ENCODE results near the gene ARHGEF12.

ARHGEF12 gene, protein sequence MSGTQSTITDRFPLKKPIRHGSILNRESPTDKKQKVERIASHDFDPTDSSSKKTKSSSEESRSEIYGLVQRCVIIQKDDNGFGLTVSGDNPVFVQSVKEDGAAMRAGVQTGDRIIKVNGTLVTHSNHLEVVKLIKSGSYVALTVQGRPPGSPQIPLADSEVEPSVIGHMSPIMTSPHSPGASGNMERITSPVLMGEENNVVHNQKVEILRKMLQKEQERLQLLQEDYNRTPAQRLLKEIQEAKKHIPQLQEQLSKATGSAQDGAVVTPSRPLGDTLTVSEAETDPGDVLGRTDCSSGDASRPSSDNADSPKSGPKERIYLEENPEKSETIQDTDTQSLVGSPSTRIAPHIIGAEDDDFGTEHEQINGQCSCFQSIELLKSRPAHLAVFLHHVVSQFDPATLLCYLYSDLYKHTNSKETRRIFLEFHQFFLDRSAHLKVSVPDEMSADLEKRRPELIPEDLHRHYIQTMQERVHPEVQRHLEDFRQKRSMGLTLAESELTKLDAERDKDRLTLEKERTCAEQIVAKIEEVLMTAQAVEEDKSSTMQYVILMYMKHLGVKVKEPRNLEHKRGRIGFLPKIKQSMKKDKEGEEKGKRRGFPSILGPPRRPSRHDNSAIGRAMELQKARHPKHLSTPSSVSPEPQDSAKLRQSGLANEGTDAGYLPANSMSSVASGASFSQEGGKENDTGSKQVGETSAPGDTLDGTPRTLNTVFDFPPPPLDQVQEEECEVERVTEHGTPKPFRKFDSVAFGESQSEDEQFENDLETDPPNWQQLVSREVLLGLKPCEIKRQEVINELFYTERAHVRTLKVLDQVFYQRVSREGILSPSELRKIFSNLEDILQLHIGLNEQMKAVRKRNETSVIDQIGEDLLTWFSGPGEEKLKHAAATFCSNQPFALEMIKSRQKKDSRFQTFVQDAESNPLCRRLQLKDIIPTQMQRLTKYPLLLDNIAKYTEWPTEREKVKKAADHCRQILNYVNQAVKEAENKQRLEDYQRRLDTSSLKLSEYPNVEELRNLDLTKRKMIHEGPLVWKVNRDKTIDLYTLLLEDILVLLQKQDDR (N-terminal part only)

DNA sequence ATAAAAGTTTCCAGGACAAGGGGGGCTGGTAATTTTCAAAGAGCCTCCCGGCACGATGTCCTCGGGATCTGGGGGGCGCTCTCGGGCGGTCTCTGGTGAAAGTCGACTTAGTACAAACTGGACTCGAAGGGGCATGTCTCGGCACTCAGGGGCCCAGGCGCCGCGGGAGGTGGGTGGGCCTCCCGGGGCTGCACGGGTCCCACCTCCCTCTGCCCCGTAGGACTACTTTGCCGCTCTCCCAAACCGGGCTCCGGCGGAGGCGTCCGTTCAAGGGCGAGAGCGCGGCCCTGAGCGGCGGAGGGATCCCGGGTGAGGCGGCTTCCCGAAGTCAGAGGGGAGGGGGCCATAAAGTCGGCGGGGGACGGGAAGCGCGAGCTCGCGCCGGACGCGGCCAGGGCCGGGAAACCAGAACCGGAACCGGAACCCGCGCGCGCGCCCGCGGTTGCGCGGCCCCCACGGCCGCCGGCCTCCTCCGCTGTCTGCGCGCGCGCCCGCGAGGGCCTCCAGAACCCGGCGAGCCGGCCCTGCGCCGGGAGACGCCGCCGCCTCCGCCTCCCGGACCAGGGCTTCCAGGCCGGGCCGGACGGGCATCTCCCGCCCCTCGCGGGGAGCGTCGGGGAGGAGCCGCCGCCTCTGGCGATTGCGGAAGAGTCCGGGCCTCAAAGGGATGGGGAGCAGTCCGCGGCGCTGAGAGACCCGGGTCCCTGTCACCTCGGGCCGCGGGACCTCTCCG, at the start of gene ARHGEF12:
Gene ARHGEF12, plus strand, starts transcription at position 506 of the 733 bp plus-strand sequence. CDS start 831 bp downstream, outside the sequence.
- Histone ChIP-seq H3K4me1 (ENCODE audit: insufficient read depth, low read length) (peaks cover 19% of the 10 kb centered on the region), H3K9me3 (ENCODE audit: low read length) (no peaks in the 10 kb centered on the region), H3K27me3 (ENCODE audit: control insufficient read depth in 1 of 2, insufficient read depth in 2 of 2, low read length in 2 of 2) (no peaks in the 10 kb centered on the region), H3K27ac (ENCODE audit: low read depth, low read length) (peak within 1 kb of the TSS; percentile 89), H3K9ac (ENCODE audit: low read length) (peak within 1 kb of the TSS; percentile 94), H3K36me3 (ENCODE audit: insufficient read depth, low read length) (no peaks in the 10 kb centered on the region), H3K4me3 (ENCODE audit: low read depth in 1 of 2, low read length in 2 of 2) (peak within 1 kb of the TSS; percentile 64 to 97)

DNA sequence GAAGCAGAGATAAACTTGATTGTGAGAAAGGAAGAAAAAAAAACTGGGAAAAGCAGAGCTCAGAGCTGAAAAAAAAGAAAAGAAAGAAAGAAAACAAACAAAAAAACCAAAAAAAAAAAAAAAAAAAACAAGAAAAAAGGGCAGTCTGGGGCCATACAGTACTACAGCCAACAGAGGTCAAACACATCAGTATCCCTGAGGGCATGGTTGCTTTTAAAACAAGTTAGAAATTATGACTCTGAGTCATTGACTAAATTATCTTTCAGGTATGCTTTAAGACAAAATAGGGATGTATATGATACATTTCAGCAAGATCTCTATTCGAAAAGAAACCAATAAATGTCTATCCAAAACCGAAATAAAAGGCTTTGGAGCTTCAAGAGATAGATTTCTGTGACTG, 48.2 kb upstream of the ARHGEF12 start:
- no peaks in the 10 kb centered on the region for H3K36me3 ChIP-seq (ENCODE audit: insufficient read depth, low read length)
- no peak overlapping the region for H3K4me3 ChIP-seq (ENCODE audit: low read depth in 1 of 2, low read length in 2 of 2)
- H3K4me1 ChIP-seq (ENCODE audit: insufficient read depth, low read length), result no peaks in the 10 kb centered on the region
- H3K9me3 ChIP-seq (ENCODE audit: low read length), result no peaks in the 10 kb centered on the region
- no peak overlapping the region for H3K27ac ChIP-seq (ENCODE audit: low read depth, low read length)
- peaks cover 5 to 10% of the 10 kb centered on the region in 2 donors for H3K27me3 ChIP-seq (ENCODE audit: control insufficient read depth in 1 of 2, insufficient read depth in 2 of 2, low read length in 2 of 2)
- H3K9ac ChIP-seq (ENCODE audit: low read length), result no peak overlapping the region

DNA sequence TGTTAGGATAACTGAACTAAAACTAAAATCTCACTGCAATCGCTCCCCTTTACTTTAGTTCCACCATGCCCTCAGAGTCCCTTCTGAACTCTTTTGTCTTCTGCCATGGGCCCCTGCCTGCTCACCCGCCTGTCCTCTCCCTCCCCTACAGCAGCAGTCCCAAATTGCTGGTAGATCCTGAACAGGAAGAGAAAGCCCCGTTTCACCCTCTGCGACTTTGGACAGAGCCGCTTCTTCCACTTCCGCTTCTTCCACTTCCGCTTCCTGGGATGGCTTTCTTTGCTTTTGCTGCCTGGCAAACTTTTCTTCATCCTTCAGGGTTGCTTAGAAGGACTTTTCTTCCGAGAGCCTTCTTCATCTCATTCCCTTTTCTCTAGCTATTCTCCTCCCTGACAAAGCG, 46.8 kb upstream of the ARHGEF12 start:
- Histone ChIP-seq H3K27me3 (ENCODE audit: control insufficient read depth in 1 of 2, insufficient read depth in 2 of 2, low read length in 2 of 2) (peaks cover 5 to 12% of the 10 kb centered on the region in 2 donors), H3K27ac (ENCODE audit: low read depth, low read length) (no peak overlapping the region), H3K9ac (ENCODE audit: low read length) (no peak overlapping the region)

DNA sequence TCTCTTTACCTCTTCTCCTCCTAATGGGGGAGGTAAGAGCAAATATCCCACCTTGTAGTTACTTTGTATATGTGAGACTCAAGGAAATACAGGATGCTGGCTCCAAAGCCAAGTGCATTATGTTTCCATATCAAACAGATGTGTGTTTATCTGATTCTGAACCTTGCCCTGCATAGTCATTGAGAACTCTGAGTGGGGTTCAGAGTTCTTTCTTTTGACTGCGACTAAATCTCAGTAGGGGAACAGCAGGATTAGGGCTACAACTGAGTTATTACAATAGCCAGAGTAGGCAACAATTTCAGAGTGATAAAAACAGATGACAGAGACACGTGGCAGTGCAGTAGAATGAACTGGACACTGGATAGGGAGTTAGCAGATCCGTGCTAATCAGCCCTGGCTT, 45.3 kb upstream of the ARHGEF12 start:
- Histone ChIP-seq H3K4me3 (ENCODE audit: low read depth in 1 of 2, low read length in 2 of 2) (no peak overlapping the region), H3K27ac (ENCODE audit: low read depth, low read length) (no peak overlapping the region), H3K9ac (ENCODE audit: low read length) (no peak overlapping the region), H3K9me3 (ENCODE audit: low read length) (no peaks in the 10 kb centered on the region), H3K4me1 (ENCODE audit: insufficient read depth, low read length) (no peaks in the 10 kb centered on the region), H3K36me3 (ENCODE audit: insufficient read depth, low read length) (no peaks in the 10 kb centered on the region), H3K27me3 (ENCODE audit: control insufficient read depth in 1 of 2, insufficient read depth in 2 of 2, low read length in 2 of 2) (peaks cover 5 to 12% of the 10 kb centered on the region in 2 donors)

More for the DNA sequence above, 46.8 kb upstream of the ARHGEF12 start:
- Histone ChIP-seq H3K4me1 (ENCODE audit: insufficient read depth, low read length) (no peaks in the 10 kb centered on the region), H3K4me3 (ENCODE audit: low read depth in 1 of 2, low read length in 2 of 2) (no peak overlapping the region), H3K9me3 (ENCODE audit: low read length) (no peaks in the 10 kb centered on the region), H3K36me3 (ENCODE audit: insufficient read depth, low read length) (no peaks in the 10 kb centered on the region)

DNA sequence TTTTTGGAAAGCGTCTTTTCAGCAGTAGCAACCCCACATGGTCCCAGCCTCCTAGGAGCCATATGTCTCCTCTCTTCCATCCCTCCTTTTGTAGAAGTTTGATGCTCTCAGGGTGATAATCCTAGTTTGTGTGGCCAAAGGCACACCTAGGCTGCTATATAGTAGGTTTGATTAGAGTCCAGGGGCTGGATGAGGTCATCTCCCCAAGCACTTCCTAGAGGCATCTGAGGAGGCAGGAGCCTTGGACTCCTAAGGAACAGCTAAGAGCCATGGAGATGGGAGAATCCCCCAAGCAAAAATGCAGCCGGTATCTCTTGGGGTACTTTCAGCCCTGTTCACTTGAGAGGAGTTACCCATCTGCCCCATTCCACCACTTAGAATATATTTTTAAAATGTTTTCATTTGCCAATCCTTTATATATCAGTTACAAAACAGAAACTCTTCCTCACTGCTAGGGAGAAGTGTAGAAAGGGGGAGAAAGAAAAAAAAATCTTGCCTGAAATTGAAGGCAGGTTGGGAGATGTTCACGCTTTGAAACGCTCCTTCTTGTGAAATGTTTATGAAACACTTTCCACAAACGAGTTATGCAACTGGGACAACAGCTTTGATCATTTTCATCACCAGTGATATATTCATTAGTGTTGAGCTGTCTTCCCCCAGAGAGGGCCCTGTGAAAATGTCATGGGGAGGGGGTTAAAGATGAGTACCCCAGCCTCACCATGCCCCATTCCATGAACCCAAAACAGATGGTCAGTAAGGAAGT, 43.0 kb upstream of the ARHGEF12 start:
- Histone ChIP-seq H3K9ac (ENCODE audit: low read length) (no peak overlapping the region), H3K27ac (ENCODE audit: low read depth, low read length) (no peak overlapping the region), H3K36me3 (ENCODE audit: insufficient read depth, low read length) (no peaks in the 10 kb centered on the region), H3K4me1 (ENCODE audit: insufficient read depth, low read length) (no peaks in the 10 kb centered on the region), H3K27me3 (ENCODE audit: control insufficient read depth in 1 of 2, insufficient read depth in 2 of 2, low read length in 2 of 2) (peaks cover 5 to 12% of the 10 kb centered on the region in 2 donors), H3K4me3 (ENCODE audit: low read depth in 1 of 2, low read length in 2 of 2) (no peak overlapping the region), H3K9me3 (ENCODE audit: low read length) (no peaks in the 10 kb centered on the region)

DNA sequence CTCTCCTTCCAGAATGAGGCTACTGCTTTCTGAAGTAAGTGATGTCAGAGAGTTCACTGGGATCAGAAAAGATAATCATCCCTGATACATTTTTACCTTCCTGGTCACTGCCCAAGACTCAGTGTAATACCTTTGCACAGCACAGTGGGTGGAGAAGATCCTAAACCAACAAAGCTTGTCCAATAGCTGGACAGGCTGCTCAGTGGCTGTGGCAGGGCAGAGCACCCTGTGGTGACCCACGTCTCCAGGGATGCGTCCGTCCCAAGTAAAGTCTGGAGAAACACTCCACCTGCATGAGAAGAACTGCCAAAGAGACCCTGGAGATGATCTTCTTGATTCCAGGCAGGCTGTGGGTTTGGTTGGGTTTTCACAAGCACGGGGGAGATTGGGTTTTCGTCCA, 42.1 kb upstream of the ARHGEF12 start:
- Histone ChIP-seq H3K9ac (ENCODE audit: low read length) (no peak overlapping the region), H3K4me1 (ENCODE audit: insufficient read depth, low read length) (no peaks in the 10 kb centered on the region), H3K27me3 (ENCODE audit: control insufficient read depth in 1 of 2, insufficient read depth in 2 of 2, low read length in 2 of 2) (peaks cover 5 to 18% of the 10 kb centered on the region in 2 donors), H3K27ac (ENCODE audit: low read depth, low read length) (no peak overlapping the region), H3K9me3 (ENCODE audit: low read length) (no peaks in the 10 kb centered on the region), H3K4me3 (ENCODE audit: low read depth in 1 of 2, low read length in 2 of 2) (no peak overlapping the region), H3K36me3 (ENCODE audit: insufficient read depth, low read length) (no peaks in the 10 kb centered on the region)

DNA sequence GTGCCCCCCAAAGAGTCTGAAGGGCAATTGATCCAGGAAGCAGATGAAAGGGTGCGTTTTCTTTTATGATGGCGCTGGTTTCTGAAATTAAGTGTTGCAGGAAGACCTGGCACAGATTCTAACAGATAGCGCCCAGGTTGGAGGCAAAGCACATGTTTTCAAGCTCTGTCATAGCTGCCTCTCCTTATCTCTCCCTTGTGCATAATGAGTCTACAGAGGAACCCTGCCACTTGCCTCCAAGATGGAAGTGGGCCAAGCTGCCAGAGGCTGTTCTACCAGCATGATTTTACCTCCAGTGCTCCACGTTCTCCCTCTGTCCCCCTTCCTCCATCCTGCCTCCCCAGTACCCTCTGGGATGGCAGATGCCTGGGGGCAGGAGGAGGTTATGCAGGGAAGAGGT, 41.1 kb upstream of the ARHGEF12 start:
- H3K27ac ChIP-seq (ENCODE audit: low read depth, low read length), result no peak overlapping the region
- no peak overlapping the region for H3K4me3 ChIP-seq (ENCODE audit: low read depth in 1 of 2, low read length in 2 of 2)
- H3K36me3 ChIP-seq (ENCODE audit: insufficient read depth, low read length), result no peaks in the 10 kb centered on the region
- no peaks in the 10 kb centered on the region for H3K9me3 ChIP-seq (ENCODE audit: low read length)
- no peak overlapping the region for H3K9ac ChIP-seq (ENCODE audit: low read length)
- peaks cover 5 to 18% of the 10 kb centered on the region in 2 donors for H3K27me3 ChIP-seq (ENCODE audit: control insufficient read depth in 1 of 2, insufficient read depth in 2 of 2, low read length in 2 of 2)
- H3K4me1 ChIP-seq (ENCODE audit: insufficient read depth, low read length), result no peaks in the 10 kb centered on the region

DNA sequence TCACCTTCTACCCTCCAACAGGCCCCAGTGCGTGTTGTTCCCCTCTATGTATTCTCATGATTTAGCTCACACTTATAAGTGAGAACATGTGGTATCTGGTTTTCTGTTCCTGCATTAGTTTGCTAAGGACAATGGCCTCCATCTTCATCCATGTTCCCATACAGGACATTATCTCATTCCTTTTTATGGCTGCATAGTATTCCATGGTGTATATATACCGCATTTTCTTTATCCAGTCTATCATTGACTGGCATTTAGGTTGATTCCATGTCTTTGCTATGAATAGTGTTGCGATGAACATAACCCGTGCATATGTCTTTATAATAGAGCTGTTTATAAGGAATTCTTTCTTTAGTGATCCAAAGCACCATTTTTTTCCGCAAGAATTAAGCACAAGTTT, 39.7 kb upstream of the ARHGEF12 start:
- no peaks in the 10 kb centered on the region for H3K9me3 ChIP-seq (ENCODE audit: low read length)
- no peak overlapping the region for H3K4me3 ChIP-seq (ENCODE audit: low read depth in 1 of 2, low read length in 2 of 2)
- no peak overlapping the region for H3K9ac ChIP-seq (ENCODE audit: low read length)
- H3K27ac ChIP-seq (ENCODE audit: low read depth, low read length), result no peak overlapping the region
- peaks cover 5 to 18% of the 10 kb centered on the region in 2 donors for H3K27me3 ChIP-seq (ENCODE audit: control insufficient read depth in 1 of 2, insufficient read depth in 2 of 2, low read length in 2 of 2)
- no peaks in the 10 kb centered on the region for H3K36me3 ChIP-seq (ENCODE audit: insufficient read depth, low read length)
- H3K4me1 ChIP-seq (ENCODE audit: insufficient read depth, low read length), result no peaks in the 10 kb centered on the region

DNA sequence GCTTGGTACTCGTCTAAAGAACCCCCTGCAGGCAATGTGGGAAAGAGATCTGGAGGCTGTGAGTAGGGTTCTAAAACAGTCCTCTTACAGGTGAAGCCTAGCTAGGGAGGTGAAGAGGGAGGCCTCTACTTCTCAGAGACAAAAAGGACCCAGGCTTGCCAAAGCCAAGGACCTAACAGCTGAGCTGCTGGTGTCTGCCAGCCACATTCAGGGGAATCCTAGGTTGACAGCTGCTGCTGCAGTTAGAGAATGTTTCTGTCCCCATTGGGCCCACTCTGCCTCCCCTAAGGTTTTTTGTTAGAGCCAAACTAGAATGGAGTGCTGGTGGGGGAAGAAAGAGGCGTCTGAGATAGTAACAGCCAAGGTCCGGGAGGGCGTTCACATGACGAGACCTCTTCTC, 37.8 kb upstream of the ARHGEF12 start:
- H3K4me3 ChIP-seq (ENCODE audit: low read depth in 1 of 2, low read length in 2 of 2), result no peak overlapping the region
- H3K4me1 ChIP-seq (ENCODE audit: insufficient read depth, low read length), result no peaks in the 10 kb centered on the region
- no peaks in the 10 kb centered on the region for H3K36me3 ChIP-seq (ENCODE audit: insufficient read depth, low read length)
- H3K9me3 ChIP-seq (ENCODE audit: low read length), result no peaks in the 10 kb centered on the region
- H3K9ac ChIP-seq (ENCODE audit: low read length), result no peak overlapping the region
- H3K27me3 ChIP-seq (ENCODE audit: control insufficient read depth in 1 of 2, insufficient read depth in 2 of 2, low read length in 2 of 2), result peaks cover 0 to 6% of the 10 kb centered on the region in 2 donors
- no peak overlapping the region for H3K27ac ChIP-seq (ENCODE audit: low read depth, low read length)

DNA sequence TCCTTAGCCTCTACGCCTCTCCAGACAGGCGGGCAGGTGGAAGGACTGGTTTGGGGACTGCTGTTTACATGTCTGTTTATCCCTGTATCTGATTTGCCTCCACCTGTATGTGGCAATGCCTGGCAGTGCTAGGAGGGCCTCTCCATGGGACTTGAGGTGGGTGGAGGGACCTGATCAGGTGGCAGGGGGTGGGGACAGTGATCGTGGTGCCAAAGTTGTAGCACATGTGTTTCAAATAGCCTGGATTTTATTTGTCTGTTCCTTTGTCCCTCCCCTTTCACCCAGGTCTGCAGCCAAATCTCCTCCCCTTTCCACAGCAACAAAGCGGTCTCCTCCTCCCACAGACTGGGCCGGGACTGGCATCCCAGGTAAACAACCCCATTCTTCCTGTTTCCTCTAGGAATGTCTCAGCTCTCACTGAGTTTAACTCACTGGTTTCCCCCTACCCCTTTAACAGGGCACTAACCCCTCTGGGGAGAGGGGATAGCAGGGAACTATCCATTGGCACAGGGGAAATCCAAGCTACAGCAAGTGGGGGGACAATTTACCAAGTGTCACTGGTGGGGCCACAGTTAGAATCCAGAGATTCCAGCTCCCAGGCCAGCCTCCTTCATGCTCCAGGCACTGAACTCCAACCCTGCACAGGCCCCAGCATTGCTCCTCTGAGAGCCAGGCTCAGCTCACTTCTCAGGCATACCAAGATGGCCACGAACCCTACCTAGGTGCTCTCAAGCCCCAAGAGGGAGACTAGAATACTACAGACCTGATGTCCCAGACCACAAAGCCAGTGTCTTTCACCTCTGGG, 34.0 kb upstream of the ARHGEF12 start:
- no peaks in the 10 kb centered on the region for H3K4me1 ChIP-seq (ENCODE audit: insufficient read depth, low read length)
- no peak overlapping the region for H3K9ac ChIP-seq (ENCODE audit: low read length)
- no peak overlapping the region for H3K27ac ChIP-seq (ENCODE audit: low read depth, low read length)
- H3K36me3 ChIP-seq (ENCODE audit: insufficient read depth, low read length), result no peaks in the 10 kb centered on the region
- H3K9me3 ChIP-seq (ENCODE audit: low read length), result no peaks in the 10 kb centered on the region
- H3K27me3 ChIP-seq (ENCODE audit: control insufficient read depth in 1 of 2, insufficient read depth in 2 of 2, low read length in 2 of 2), result peaks cover 0 to 6% of the 10 kb centered on the region in 2 donors
- H3K4me3 ChIP-seq (ENCODE audit: low read depth in 1 of 2, low read length in 2 of 2), result no peak overlapping the region

Measured in muscle layer of colon (tissue), 2 donors.